NT2/D1 (cell line): ENCODE measurements around the gene CATSPERD.

Source experiments
- SUZ12 ChIP-seq: IDR thresholded peaks from 2 replicates; pipeline ENCODE4 v1.6.1; 2011; ENCODE audit not compliant: insufficient read length, insufficient read depth; ENCODE audit errors: extremely low read depth
- YY1 ChIP-seq: IDR thresholded peaks from 2 replicates; pipeline ENCODE4 v1.6.1; 2011; ENCODE audit not compliant: insufficient read length, insufficient read depth
- ZNF274 ChIP-seq: IDR thresholded peaks from 2 replicates; pipeline ENCODE4 v1.6.1; 2011; ENCODE audit warnings: mild to moderate bottlenecking, low read depth, low read length

DNA sequence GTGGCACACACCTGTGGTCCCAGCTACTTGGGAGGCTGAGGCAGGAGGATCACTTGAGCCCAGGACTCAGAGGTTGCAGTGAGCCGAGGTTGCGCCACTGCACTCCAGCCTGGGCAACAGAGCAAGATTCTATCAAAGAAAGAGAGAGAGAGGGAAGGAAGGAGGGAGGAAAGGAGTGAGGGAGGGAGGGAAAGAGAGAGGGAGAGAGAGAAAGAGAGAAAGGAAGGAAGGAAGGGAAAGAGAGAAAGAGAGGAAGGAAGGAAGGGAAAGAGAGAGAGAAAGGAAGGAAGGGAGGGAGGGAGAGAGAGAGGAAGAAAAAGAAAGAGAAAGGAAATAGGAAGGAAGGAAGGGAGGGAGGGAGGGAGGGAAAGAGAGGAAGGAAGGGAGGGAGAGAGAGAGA is 96.8 kb downstream of the CATSPERD start:
- TF ChIP-seq ZNF274 = no peak
- TF ChIP-seq YY1 = no peak
- TF ChIP-seq SUZ12 = no peak
